HG02571 (cell line): ENCODE measurements around the gene RINL.
"Not testable (repeated sequence)": the region's sequence is repeated elsewhere in the genome, so short reads cannot be mapped to it uniquely, and the experiment has no call there.

Experiments
- ATAC-seq: cut with Tn5 transposase; IDR thresholded peaks from one replicate; pipeline ENCODE4 v1.9.1; 2021; ENCODE audit warnings: mild to moderate bottlenecking, moderate library complexity; ENCODE audit not compliant: unreplicated experiment

Gene RINL

DNA sequence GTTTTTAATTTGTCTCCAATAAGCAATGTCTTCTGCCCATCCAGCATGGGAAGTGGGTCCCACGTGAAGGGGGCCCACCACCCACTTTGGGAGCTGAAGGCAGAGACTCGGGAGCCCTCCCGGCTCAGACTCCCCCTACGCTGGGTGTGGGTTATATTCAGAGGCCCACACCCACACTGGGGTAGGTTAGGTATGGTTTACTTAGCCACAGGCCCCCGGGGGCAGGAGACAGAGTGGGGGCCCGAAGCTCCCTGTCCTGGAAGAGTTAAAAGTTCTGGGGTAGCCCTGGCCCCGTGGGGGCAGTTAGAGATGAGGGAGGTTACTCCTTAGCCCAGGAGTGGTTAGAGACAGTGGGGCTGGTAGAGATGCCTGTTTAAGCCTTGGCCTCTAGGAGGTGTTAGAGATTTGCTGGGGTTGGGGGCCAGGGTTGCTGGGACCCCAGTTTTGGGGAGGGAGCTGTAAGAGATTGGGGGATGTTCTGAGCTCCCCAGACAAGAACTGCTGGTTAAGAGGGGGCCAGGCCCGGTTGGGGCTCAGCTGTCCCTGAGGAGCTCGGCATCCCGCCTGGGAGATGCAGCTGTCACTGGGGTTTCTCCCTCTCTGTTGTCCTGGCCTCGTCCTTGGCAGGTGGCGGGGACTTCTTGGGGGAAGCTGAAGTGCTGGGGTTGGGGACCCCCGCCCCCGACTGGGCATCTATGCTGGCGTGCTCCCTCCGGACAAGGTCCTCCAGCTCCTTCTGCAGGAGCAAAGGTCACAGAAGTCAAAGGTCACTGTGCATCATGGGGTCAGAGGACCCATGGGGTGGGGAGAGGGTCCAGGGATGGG is 712 bp upstream of the RINL start:
- no peak for ATAC-seq

DNA sequence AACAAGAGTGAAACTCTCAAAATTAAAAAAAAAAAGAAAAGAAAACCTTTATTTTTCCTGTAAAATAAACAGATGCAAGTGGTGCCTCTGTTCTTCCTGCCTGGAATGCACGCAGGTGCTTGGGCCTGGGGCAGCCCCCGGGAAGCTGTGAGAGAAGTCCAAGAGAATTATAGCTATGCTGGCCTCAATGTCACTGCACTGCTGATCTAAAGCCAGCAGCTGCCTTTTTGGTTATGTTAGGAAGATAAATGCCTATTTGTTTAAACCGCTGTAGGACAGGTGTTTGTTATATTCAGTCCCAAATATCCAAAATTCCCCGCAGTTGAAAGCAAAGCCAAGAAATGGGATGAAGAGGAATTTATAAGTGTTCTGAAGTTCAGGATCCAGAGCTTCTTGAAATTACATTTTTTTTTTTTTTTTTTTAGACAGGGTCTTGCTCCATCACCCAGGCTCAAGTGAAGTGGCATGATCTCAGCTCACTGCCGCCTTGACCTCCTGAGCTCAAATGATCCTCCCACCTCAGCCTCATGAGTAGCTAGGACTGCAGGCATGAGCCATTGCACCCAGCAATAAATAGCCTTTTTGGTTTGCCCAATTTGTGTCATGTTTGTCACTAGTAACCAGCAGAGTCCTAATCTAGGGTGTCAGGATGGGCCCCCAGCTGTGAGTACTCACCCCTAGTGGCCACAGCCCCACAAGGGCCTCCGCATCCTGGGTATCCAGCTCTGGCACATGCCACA is 2.2 kb downstream of the RINL start:
- no peak for ATAC-seq

DNA sequence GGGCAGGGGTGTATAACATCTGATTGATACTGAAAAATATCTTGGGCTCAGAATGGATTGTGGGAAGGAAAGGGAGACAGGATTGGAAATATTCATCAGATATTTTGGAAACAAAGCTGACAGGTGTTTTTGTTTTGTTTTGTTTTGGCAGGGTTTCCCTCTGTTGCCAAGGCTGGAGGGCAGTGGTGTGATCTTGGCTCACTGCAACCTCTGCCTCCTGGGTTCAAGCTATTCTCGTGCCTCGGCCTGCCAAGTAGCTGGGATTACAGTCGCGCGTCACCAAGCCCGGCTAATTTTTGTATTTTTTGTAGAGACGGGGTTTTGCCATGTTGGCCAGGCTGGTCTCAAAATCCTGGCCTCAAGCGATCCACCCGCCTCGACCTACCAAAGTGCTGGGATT is 4.7 kb downstream of the RINL start:
- ATAC-seq: not testable (repeated sequence)

DNA sequence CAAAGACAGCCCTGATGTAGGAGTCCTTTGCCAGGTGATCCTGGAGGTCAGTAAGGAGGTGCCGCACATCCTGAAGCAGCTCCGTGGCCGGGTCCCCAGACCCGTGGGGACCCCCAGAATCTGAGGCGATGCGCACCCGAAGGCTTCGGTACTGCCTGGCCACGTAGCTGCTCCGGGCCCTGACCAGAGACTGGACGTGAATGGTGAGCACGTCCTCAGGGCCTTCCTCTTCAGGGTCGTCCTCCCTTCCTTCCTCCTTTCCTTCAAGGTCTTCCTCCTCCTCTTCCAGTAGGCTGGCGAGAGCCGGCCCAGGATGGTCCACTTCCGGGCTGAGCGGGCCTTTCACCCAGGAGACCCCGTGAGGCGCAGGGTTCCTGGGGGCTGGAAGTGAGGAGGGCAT is 7.5 kb downstream of the RINL start:
- ATAC-seq: no peak

DNA sequence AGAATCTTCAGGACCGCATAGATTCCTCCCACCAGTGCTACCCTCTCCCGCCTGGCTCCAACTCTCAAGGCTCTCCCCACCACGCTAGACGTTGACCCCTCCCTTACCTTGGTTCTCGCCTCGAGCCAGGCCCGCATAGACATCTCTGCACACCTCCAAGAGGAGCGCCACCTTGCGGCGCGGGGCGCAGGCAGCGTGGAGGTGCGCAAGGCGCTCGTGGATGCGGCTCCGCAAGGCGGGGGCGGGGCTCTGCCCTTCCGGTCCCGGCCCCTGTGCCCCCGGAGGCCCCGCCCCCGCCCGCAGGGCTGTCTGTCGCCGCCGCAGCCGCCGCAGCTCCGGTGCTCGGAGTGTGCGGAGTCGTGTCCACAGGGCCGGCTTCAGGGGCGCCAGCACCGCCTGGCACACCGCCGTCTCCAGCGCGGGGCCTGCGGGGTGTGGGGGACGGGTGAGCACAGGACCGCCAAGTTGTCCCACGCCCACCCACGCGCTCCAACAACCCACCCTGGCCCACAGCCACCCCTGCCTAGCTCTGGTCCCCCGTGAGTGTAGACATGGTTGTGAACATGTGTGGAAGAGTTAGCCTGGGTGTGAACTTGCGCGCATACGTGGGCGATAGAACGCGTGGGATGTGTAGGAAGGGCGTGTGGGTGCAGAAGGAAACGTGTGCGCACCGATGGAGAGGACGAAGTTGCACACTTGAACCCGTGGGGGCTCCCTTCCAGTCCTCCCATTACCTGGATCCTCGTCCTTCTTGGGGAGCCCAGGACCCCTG is 8.1 kb downstream of the RINL start:
- ATAC-seq: peak; percentile 73

DNA sequence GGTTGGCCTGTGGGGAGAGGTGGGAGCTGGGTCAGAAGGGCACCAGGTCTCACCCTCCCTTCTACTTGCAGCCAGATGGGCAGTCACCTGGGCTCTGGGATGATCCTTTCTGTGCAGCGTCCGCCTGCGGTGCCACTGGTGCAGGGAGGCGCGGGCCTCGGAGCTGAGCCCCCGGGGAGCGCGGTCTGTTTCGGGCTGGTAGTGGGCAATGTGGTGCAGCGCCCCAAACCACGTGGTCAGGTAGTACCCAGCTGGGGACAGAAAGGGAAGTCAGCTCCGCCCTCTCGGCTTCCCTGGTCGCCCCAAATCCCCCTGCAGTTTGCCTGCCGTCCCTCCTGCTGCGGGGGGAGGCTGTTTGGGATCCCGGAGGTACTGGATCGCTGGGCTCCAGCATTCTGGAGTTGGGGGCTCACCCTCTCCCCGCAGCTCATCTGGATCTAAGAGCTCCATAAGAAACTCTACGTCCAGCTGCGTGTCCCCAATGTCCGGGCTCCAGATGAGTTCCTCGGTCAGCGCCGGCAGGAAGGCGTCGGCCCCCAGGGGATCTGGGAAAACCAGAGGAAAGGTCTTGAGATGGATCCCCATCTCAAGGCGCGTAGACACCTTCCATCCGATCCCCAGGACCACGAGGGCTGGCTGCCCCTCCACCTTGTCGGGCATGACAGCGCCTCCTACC is 8.8 kb downstream of the RINL start:
- no peak for ATAC-seq

DNA sequence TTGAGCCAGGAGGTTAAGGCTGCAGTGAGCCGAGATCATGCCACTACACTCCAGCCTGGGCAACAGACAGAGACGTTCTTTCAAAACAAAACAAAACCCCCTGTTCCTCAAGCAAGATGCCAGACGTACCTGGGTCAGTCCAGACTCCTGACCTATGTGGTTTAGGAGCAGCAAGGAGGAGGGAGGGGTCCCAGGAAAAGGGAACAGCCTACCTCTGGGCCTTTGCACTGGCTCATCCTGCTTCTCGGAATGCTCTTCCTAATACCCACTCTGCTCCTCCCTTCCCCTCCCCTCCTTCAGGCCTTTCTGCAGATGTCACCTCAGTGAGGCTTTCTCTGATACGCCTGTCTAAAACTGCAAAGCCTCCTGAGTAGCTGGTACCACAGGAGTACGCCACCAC is 9.5 kb downstream of the RINL start:
- ATAC-seq: no peak

DNA sequence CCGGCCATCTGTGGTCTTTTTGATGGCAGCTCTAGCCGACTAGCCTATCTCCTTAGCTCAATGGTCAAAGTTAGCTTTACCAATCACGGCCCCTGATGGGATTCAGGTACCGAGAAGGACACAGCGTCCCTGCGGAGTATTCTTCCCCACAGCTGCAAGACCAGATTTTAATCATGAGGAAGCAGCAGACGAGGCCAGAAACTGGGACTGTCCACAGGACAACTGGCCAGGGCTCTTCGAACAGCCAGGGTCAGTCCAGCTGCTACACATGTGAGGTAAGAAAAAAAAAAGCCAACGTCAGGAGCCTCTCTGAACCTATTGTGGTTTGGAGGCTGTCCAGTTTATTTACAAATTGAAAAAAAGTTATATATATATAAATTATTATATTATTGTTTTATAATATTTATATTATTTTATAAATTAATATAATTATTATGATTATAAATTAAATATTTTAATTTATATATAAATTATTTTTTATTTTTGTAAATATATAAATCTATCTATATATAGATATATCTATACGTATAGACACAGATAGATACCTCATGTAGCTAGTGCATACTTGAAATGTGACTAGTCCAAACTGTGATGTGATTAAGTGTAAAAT is 10.8 kb downstream of the RINL start:
- ATAC-seq: no peak

DNA sequence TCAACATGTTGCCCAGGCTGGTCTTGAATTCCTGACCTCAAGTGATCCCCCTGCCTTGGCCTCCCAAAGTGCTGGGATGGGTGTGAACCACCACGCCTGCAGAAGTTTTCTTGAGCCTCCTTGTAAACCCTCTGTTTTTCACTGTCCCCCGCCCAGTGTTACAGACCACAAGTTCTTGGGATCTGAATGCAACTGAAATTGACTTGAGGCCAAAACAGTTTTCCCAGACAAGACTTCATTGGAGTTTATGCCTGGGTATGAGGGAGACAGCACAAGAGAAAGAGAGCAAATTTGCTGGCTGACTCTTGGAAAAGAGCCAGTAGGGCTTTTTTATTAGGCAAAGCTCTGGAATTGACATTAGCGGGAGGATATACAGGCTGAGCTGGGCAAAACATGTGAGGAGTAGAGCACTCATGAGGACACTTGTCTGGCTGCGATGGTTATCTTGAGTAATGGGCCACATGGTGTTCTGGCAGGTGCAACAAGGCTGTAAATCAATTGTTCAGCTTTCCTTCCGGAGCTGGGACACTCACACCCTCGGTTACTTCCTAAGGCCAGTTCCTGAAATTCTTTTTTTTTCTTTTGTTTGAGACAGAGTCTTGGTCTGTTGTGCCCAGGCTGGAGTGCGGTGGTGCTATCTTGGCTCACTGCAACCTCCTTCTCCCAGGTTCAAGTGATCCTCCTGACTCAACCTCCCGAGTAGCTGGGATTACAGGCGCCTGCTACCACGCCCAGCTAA is 15.6 kb downstream of the RINL start:
- no peak for ATAC-seq

DNA sequence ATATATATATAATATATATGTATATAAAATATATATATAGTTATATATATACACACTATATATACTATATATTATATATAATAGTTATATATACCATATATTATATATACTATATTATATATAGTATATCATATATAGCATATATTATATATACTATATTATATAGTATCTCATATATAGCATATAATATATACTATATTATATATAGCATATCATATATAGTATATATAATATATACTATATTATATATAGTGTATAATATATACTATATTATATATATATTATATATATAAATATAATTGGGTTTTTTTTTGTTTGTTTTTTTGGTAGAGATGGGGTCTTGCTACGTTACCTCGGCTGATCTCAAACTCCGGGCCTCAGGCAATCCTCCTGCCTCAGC is 16.7 kb downstream of the RINL start:
- ATAC-seq: no peak

DNA sequence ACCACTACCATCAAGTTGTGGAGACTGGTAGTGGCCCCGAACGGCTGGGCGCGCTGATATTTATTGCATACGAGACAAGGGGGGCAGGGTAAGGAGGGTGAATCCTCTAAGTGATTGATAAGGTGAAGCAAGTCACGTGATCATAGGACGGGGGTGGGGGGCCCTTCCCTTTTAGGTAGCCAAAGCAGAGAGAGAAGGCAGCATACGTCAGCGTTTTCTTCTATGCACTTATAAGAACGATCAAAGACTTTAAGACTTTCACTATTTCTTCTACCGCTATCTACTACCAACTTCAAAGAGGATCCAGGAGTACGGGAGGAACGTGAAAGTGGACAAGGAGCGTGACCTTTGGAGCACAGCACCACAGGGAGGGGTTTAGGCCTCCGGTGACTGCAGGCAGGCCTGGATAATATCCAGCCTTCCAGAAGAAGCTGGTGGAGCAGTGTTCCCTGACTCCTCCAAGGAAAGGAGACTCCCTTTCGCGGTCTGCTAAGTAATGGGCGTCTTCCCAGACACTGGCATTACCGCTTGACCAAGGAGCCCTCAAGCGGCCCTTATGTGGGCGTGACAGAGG is 18.4 kb downstream of the RINL start:
- not testable (repeated sequence) for ATAC-seq

DNA sequence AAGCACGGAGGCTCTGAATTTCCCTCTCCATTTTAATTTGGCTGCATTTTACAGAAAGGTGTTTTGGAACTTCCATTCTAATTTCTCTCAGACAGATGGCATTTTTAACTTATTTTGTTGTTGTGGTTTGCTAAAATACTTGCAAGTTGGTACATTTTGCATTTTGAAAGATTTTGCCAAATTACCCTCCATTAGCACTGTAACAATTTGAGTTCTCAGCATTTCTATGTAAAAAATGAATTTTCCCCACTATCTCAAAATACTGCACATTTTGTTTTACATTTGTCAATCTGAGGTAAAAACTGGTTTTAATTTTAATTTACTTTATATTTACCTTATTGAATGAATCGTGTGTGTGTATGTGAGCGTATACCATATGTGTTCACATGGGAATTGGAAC is 21.3 kb downstream of the RINL start:
- ATAC-seq: no peak

DNA sequence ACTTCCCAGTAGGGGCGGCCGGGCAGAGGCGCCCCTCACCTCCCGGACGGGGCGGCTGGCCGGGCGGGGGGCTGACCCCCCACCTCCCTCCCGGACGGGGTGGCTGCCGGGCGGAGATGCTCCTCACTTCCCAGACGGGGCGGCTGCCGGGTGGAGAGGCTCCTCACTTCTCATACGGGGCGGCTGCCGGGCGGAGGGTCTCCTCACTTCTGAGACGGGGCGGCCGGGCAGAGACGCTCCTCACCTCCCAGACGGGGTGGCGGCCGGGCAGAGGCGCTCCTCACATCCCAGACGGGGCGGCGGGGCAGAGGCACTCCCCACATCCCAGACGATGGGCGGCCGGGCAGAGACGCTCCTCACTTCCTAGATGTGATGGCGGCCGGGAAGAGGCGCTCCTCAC is 22.3 kb downstream of the RINL start:
- not testable (repeated sequence) for ATAC-seq

DNA sequence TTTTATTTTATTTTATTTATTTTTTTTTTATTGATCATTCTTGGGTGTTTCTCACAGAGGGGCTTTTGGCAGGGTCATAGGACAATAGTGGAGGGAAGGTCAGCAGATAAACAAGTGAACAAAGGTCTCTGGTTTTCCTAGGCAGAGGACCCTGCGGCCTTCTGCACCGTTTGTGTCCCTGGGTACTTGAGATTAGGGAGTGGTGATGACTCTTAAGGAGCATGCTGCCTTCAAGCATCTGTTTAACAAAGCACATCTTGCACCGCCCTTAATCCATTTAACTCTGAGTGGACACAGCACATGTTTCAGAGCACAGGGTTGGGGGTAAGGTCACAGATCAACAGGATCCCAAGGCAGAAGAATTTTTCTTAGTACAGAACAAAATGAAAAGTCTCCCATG is 23.1 kb downstream of the RINL start:
- not testable (repeated sequence) for ATAC-seq

DNA sequence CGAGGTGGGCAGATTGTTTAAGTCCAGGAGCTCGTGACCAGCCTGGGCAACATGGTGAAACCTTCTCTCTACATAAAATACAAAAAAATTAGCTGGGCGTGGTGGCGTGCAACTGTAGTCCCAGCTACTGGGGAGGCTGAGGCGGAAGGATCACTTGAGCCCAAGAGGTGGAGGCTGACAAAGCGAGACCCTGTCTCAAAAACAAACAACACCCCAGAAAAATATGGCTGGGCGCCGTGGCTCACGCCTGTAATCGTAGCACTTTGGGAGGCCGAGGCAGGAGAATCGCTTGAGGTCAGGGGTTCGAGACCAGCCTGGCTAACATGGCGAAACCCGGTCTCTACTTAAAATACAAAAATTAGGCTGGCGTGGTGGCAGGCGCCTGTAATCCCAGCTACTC is 24.9 kb downstream of the RINL start:
- ATAC-seq: no peak

DNA sequence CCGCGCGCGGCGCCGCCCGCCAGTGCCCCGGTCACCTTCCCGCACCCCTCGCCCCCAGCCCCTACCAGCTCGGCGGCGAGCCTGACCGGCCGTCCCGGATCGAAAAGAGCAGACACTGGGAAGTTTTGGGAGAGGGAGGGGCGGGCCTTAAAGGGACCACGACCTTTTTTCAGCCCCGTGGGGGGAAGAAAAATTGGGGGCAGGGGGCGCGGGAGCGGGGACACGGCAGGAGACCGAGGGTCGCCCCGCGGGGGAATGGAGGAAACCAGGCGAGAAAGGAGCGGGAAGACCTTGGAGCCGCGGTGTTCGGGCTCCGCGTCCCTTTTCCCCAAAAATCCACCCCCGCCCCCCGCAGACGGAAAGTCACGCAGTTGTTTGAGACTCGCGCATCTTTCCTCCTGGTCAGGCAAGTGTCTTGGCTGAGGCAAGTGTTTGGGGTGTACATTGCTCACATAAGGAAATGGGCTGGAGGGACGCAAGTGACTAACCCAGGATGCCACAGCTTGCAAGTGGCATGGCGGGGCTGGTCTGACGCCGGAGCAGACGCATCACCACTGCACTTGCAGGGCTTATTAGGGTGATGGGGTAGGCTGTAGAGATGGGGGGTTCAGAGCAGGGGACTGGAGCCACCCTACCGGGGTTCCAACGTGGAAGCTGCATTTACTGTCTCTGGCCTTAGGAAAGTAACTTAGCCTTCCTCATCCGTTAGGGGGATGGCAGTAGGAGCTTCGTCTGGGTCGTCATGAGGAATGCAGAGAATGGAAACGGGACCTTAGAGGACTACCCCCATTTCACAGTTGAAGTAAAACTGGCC is 25.6 kb downstream of the RINL start:
- no peak for ATAC-seq

DNA sequence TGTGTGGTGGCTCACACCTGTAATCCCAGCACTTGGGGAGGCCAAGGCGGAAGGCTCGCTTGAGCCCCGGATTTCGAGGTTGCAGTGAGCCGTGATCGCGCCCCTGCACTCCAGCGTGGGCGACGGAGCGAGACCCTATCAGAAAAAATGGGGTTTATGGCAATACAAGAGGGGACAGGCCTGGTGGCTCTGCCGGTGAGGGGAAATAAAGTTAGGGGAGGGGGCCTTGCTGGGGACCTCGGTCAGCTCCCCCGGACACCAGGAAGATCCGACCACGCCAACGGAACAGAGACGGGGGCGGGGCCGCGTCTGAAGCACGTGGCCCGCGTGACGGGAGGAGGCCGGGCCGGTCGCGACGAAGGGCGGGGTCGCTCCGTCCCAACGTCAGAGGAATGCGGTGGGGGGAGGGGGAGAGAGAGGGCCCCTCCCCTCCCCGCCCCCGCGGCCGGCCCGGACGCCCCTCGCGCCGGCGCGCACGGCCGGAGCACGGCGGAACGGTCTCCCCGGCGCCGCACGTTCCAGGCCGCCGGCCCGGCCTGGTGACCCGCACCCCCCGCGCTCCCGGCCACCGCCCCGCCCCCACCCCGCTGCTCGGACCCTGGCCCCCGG is 26.3 kb downstream of the RINL start:
- no peak for ATAC-seq

DNA sequence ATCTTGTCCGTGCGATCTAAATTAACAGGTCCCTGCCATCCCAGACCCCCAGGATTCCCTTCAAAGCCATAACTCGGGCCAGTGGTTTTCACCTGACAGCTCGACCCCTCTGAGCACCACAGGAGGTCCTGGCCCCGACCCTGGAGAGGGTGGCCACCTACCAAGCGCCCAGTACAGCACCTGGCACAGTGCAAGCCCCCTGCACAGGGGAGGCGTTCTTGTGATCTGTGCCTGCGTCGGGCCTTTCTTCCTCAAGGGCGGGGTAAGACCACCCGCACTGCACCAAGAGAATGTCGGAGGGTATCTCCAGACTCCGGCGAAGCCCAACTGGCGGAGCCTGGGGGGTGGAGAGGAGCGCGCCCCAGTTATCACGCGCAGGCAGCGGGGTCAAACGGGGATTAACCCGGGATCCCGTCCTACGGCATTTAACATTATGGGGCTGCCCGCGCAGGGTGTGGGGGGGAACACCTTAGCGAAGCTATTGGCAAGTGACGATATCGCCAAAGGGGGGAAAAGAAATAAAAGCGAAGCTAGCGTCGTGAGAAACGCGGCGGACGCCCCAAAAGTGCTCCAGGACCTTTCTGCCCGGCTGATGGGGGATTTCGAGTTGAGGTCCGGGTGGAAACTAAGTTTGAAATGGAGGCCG is 27.0 kb downstream of the RINL start:
- no peak for ATAC-seq
